HepG2 (cell line): Measurements from ENCODE around the gene SLC16A4. TPM values are rescaled to one million over a fixed set of nuclear protein-coding genes. Genes with fewer than 3 reads are reported as not detected.

Experiments used
- AKAP8 ChIP-seq: sonication (generic); formaldehyde crosslinking; IDR thresholded peaks from 2 replicates; pipeline ENCODE4 v1.5.1; 2020; ENCODE audit warnings: mild to moderate bottlenecking, missing genetic modification reagents
- CAMTA2 ChIP-seq: sonication (generic); formaldehyde crosslinking; IDR thresholded peaks from 2 replicates; pipeline ENCODE4 v1.4.0; 2020; ENCODE audit warnings: mild to moderate bottlenecking, missing genetic modification reagents, borderline replicate concordance
- GATA4 ChIP-seq: sonication (generic); IDR thresholded peaks from 2 replicates; pipeline ENCODE4 v1.6.1; 2016; ENCODE audit warnings: antibody characterized with exemption, low read depth, borderline replicate concordance
- HNRNPK ChIP-seq: fragments of 200-400 bp; formaldehyde crosslinking; IDR thresholded peaks from 2 replicates; pipeline ENCODE4 v1.6.1; 2018; ENCODE audit warnings: low read length, low read depth, moderate library complexity, mild to moderate bottlenecking; ENCODE audit not compliant: poor library complexity, severe bottlenecking
- HOXD1 ChIP-seq: sonication (generic); formaldehyde crosslinking; IDR thresholded peaks from 2 replicates; pipeline ENCODE4 v1.5.0; 2020; ENCODE audit warnings: missing genetic modification reagents
- JUN ChIP-seq: sonication (generic); formaldehyde crosslinking; IDR thresholded peaks from 2 replicates; pipeline ENCODE4 v1.4.0; 2020; ENCODE audit warnings: mild to moderate bottlenecking, missing genetic modification reagents
- TARDBP ChIP-seq: sonication (generic); formaldehyde crosslinking; IDR thresholded peaks from 2 replicates; pipeline ENCODE4 v1.8.0; 2022; ENCODE audit warnings: mild to moderate bottlenecking, missing genetic modification reagents
- YEATS4 ChIP-seq: sonication (generic); formaldehyde crosslinking; IDR thresholded peaks from 2 replicates; pipeline ENCODE4 v1.4.0; 2020; ENCODE audit warnings: missing genetic modification reagents, borderline replicate concordance
- ZBTB42 ChIP-seq: sonication (generic); formaldehyde crosslinking; IDR thresholded peaks from 2 replicates; pipeline ENCODE4 v1.5.0; 2020; ENCODE audit warnings: mild to moderate bottlenecking, missing genetic modification reagents
- ZFP1 ChIP-seq: IDR thresholded peaks from 2 replicates; pipeline ENCODE4 v1.6.1; 2016
- ZNF563 ChIP-seq: sonication (generic); formaldehyde crosslinking; IDR thresholded peaks from 2 replicates; pipeline ENCODE4 v1.8.0; 2022; ENCODE audit warnings: mild to moderate bottlenecking, moderate library complexity, missing genetic modification reagents
- ZNF713 ChIP-seq: sonication (generic); formaldehyde crosslinking; IDR thresholded peaks from 2 replicates; pipeline ENCODE4 v1.4.0; 2020; ENCODE audit warnings: mild to moderate bottlenecking, missing genetic modification reagents
- ZNF775 ChIP-seq: sonication (generic); formaldehyde crosslinking; IDR thresholded peaks from 2 replicates; pipeline ENCODE4 v1.4.0; 2020; ENCODE audit warnings: missing genetic modification reagents, mild to moderate bottlenecking, moderate library complexity, borderline replicate concordance
- polyA plus RNA-seq, 8 experiments: library from polyadenylated mRNA; depleted of rRNA in 3 of 8; stranded (reverse) in 7 of 8; unstranded in 1 of 8; fragments of >200 nt; fragmentation: Illumina TruSeq in 4 of 8; extraction: Trizol in 4 of 8; gene quantifications; 2 replicates each; pipeline versions ENCODE4 v1.2.1 to v1.2.3, GENCODE V29; 2011 to 2016; ENCODE audit warnings: low read depth in 4 of 8, missing spikeins in 1 of 8, mixed read lengths in 1 of 8; ENCODE audit not compliant: insufficient read depth in 1 of 8
- total RNA-seq, 5 experiments: library from RNA; depleted of rRNA; stranded (reverse); fragments of >200 nt; fragmentation: Illumina TruSeq; extraction: Trizol; gene quantifications; 2 replicates each; pipeline ENCODE4 v1.2.3, GENCODE V29; 2016; ENCODE audit warnings: low read depth in 1 of 5
- TF ChIP-seq, protein P1 (sequence below): sonication (generic); formaldehyde crosslinking; IDR thresholded peaks from 2 replicates; pipeline ENCODE4 v1.4.0; 2020; ENCODE audit warnings: missing genetic modification reagents
- TF ChIP-seq, protein P2 (sequence below), 2 experiments: sonication (generic) in 1 of 2; formaldehyde crosslinking in 1 of 2; IDR thresholded peaks; 2 replicates each; pipeline versions ENCODE4 v1.4.0 to v1.6.1; 2018 to 2020; ENCODE audit warnings: missing genetic modification reagents in 2 of 2, borderline replicate concordance in 1 of 2, low read depth in 1 of 2, mild to moderate bottlenecking in 1 of 2, missing biosample characterization in 1 of 2
- TF ChIP-seq, protein P3 (sequence below): sonication (generic); formaldehyde crosslinking; IDR thresholded peaks from 2 replicates; pipeline ENCODE4 v1.5.0; 2020; ENCODE audit warnings: mild to moderate bottlenecking, missing genetic modification reagents
- TF ChIP-seq, protein P4 (sequence below): sonication (generic); formaldehyde crosslinking; conservative IDR thresholded peaks from 2 replicates; pipeline ENCODE4 v1.8.0; 2022; ENCODE audit warnings: low read depth, missing genetic modification reagents
- TF ChIP-seq, protein P5 (sequence below): sonication (generic); formaldehyde crosslinking; IDR thresholded peaks from 2 replicates; pipeline ENCODE4 v1.4.0; 2020; ENCODE audit warnings: missing genetic modification reagents
- TF ChIP-seq, protein P6 (sequence below): sonication (generic); formaldehyde crosslinking; IDR thresholded peaks from 2 replicates; pipeline ENCODE4 v1.5.0; 2020; ENCODE audit warnings: missing genetic modification reagents

SLC16A4 gene
- total and polyA plus RNA-seq, 2 of the 13 experiments (the other 11 are each of a cell fraction or from before 2014, with no cell fraction given): 1.1 to 1.5 TPM

DNA sequence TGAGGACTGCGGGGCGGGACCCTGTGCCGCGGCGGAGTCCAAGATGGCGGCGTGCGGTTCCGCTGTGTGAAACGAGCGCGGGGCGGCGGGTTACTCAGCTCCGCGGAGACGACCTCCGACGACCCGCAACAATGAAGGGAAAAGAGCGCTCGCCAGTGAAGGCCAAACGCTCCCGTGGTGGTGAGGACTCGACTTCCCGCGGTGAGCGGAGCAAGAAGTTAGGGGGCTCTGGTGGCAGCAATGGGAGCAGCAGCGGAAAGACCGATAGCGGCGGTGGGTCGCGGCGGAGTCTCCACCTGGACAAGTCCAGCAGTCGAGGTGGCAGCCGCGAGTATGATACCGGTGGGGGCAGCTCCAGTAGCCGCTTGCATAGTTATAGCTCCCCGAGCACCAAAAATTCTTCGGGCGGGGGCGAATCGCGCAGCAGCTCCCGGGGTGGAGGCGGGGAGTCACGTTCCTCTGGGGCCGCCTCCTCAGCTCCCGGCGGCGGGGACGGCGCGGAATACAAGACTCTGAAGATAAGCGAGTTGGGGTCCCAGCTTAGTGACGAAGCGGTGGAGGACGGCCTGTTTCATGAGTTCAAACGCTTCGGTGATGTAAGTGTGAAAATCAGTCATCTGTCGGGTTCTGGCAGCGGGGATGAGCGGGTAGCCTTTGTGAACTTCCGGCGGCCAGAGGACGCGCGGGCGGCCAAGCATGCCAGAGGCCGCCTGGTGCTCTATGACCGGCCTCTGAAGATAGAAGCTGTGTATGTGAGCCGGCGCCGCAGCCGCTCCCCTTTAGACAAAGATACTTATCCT, 51.2 kb downstream of the SLC16A4 start (continued):
- TF ChIP-seq ZNF563 (CRISPR knock-in tag): no peak; the same call in 1 of the 2 replicates
- no peak for TF ChIP-seq TARDBP (CRISPR knock-in tag)
- TF ChIP-seq ZFP1 (CRISPR knock-in tag): no peak
- TF ChIP-seq AKAP8 (CRISPR knock-in tag): no peak
- TF ChIP-seq, protein P1, sequence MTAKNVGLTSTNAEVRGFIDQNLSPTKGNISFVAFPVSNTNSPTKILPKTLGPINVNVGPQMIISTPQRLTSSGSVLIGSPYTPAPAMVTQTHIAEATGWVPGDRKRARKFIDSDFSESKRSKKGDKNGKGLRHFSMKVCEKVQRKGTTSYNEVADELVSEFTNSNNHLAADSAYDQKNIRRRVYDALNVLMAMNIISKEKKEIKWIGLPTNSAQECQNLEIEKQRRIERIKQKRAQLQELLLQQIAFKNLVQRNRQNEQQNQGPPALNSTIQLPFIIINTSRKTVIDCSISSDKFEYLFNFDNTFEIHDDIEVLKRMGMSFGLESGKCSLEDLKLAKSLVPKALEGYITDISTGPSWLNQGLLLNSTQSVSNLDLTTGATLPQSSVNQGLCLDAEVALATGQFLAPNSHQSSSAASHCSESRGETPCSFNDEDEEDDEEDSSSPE (CRISPR knock-in tag): no peak
- no peak for TF ChIP-seq ZNF775
- TF ChIP-seq, protein P2, sequence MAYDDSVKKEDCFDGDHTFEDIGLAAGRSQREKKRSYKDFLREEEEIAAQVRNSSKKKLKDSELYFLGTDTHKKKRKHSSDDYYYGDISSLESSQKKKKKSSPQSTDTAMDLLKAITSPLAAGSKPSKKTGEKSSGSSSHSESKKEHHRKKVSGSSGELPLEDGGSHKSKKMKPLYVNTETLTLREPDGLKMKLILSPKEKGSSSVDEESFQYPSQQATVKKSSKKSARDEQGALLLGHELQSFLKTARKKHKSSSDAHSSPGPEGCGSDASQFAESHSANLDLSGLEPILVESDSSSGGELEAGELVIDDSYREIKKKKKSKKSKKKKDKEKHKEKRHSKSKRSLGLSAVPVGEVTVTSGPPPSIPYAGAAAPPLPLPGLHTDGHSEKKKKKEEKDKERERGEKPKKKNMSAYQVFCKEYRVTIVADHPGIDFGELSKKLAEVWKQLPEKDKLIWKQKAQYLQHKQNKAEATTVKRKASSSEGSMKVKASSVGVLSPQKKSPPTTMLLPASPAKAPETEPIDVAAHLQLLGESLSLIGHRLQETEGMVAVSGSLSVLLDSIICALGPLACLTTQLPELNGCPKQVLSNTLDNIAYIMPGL (CRISPR knock-in tag; IDR thresholded peaks at IDR 0.05; ENCODE audit: borderline replicate concordance in 1 of 2, low read depth in 1 of 2): peak; percentile 18 to 46; a peak in 2 of 4 replicates
- TF ChIP-seq CAMTA2 (CRISPR knock-in tag): no peak
- TF ChIP-seq, protein P3, sequence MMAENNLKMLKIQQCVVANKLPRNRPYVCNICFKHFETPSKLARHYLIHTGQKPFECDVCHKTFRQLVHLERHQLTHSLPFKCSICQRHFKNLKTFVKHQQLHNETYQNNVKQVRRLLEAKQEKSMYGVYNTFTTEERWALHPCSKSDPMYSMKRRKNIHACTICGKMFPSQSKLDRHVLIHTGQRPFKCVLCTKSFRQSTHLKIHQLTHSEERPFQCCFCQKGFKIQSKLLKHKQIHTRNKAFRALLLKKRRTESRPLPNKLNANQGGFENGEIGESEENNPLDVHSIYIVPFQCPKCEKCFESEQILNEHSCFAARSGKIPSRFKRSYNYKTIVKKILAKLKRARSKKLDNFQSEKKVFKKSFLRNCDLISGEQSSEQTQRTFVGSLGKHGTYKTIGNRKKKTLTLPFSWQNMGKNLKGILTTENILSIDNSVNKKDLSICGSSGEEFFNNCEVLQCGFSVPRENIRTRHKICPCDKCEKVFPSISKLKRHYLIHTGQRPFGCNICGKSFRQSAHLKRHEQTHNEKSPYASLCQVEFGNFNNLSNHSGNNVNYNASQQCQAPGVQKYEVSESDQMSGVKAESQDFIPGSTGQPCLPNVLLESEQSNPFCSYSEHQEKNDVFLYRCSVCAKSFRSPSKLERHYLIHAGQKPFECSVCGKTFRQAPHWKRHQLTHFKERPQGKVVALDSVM (CRISPR knock-in tag): peak; percentile 30; the same call in 1 of the 2 replicates
- no peak for TF ChIP-seq HNRNPK
- peak; percentile 53; the same call in 1 of the 2 replicates for TF ChIP-seq YEATS4 (CRISPR knock-in tag)
- TF ChIP-seq ZNF713: no peak
- TF ChIP-seq ZBTB42 (CRISPR knock-in tag): no peak
- TF ChIP-seq, protein P4, sequence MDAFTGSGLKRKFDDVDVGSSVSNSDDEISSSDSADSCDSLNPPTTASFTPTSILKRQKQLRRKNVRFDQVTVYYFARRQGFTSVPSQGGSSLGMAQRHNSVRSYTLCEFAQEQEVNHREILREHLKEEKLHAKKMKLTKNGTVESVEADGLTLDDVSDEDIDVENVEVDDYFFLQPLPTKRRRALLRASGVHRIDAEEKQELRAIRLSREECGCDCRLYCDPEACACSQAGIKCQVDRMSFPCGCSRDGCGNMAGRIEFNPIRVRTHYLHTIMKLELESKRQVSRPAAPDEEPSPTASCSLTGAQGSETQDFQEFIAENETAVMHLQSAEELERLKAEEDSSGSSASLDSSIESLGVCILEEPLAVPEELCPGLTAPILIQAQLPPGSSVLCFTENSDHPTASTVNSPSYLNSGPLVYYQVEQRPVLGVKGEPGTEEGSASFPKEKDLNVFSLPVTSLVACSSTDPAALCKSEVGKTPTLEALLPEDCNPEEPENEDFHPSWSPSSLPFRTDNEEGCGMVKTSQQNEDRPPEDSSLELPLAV (CRISPR knock-in tag): no peak
- TF ChIP-seq, protein P5, sequence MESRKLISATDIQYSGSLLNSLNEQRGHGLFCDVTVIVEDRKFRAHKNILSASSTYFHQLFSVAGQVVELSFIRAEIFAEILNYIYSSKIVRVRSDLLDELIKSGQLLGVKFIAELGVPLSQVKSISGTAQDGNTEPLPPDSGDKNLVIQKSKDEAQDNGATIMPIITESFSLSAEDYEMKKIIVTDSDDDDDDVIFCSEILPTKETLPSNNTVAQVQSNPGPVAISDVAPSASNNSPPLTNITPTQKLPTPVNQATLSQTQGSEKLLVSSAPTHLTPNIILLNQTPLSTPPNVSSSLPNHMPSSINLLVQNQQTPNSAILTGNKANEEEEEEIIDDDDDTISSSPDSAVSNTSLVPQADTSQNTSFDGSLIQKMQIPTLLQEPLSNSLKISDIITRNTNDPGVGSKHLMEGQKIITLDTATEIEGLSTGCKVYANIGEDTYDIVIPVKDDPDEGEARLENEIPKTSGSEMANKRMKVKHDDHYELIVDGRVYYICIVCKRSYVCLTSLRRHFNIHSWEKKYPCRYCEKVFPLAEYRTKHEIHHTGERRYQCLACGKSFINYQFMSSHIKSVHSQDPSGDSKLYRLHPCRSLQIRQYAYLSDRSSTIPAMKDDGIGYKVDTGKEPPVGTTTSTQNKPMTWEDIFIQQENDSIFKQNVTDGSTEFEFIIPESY (CRISPR knock-in tag): no peak
- TF ChIP-seq GATA4: 0 out of 2 replicates have a peak, but pooled peaks have one; percentile 15
- TF ChIP-seq, protein P6, sequence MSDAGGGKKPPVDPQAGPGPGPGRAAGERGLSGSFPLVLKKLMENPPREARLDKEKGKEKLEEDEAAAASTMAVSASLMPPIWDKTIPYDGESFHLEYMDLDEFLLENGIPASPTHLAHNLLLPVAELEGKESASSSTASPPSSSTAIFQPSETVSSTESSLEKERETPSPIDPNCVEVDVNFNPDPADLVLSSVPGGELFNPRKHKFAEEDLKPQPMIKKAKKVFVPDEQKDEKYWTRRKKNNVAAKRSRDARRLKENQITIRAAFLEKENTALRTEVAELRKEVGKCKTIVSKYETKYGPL (CRISPR knock-in tag): no peak; the same call in 1 of the 2 replicates
- no peak for TF ChIP-seq JUN (CRISPR knock-in tag)
- peak; percentile 40; the same call in 1 of the 2 replicates for TF ChIP-seq HOXD1
